SU-DHL-6 (cell line): Measurements from ENCODE around the gene ARNT2.

Experiments used
- H2AFZ ChIP-seq: fragments of 200-600 bp; sonication (generic); 2 replicates; pipeline ENCODE4 v1.6.1; 2014; ENCODE audit warnings: low read depth, mild to moderate bottlenecking, moderate library complexity, mixed read lengths, antibody characterized with exemption, low read length; ENCODE audit not compliant: severe bottlenecking
- H3F3A ChIP-seq: fragments of 200-600 bp; shearing (Covaris generic); 2 replicates; pipeline ENCODE4 v1.6.0; 2016; ENCODE audit warnings: antibody characterized with exemption, mild to moderate bottlenecking; ENCODE audit not compliant: insufficient read depth
- H3K27ac ChIP-seq: fragments of 200-600 bp; sonication (generic); 2 replicates; pipeline ENCODE4 v1.5.1; 2016; ENCODE audit warnings: low read depth, mild to moderate bottlenecking, low read length, moderate library complexity, mixed read lengths
- H3K27me3 ChIP-seq: fragments of 200-600 bp; sonication (generic), shearing (Covaris generic); 2 replicates; pipeline ENCODE4 v1.6.0; 2014; ENCODE audit warnings: mild to moderate bottlenecking, low read length
- H3K36me3 ChIP-seq: fragments of 200-600 bp; sonication (generic); 2 replicates; pipeline ENCODE4 v1.6.1; 2014; ENCODE audit warnings: mild to moderate bottlenecking, low read length, mixed read lengths
- H3K4me2 ChIP-seq: fragments of 300-600, 200-600 bp; shearing (Covaris generic), sonication (generic); 2 replicates; pipeline ENCODE4 v1.6.0; 2014; ENCODE audit warnings: low read length, low read depth, mild to moderate bottlenecking; ENCODE audit not compliant: poor library complexity, severe bottlenecking
- H3K4me3 ChIP-seq: fragments of 200-600 bp; sonication (generic); 2 replicates; pipeline ENCODE4 v1.5.1; 2014; ENCODE audit warnings: antibody characterized with exemption, low read length, mild to moderate bottlenecking, mixed read lengths; ENCODE audit not compliant: insufficient read depth, poor library complexity, severe bottlenecking
- H3K79me2 ChIP-seq: fragments of 200-600 bp; sonication (generic); 2 replicates; pipeline ENCODE4 v1.6.1; 2014; ENCODE audit warnings: mild to moderate bottlenecking, low read length, moderate library complexity; ENCODE audit not compliant: insufficient read depth
- H3K9ac ChIP-seq: fragments of 200-600 bp; sonication (generic); 2 replicates; pipeline ENCODE4 v1.7.0; 2014; ENCODE audit warnings: mild to moderate bottlenecking, low read length
- H3K9me2 ChIP-seq: fragments of 200-600 bp; sonication (generic); replicated peaks from 2 replicates; pipeline ENCODE4 v1.6.1; 2014; ENCODE audit warnings: low read length; ENCODE audit not compliant: insufficient read depth
- H3K9me3 ChIP-seq: fragments of 200-600 bp; sonication (generic); 2 replicates; pipeline ENCODE4 v1.6.1; 2014; ENCODE audit warnings: low read length, mixed read lengths; ENCODE audit not compliant: insufficient read depth
- H4K20me1 ChIP-seq: fragments of 200-600 bp; sonication (generic); 2 replicates; pipeline ENCODE4 v1.6.1; 2014; ENCODE audit warnings: low read depth, mild to moderate bottlenecking, antibody characterized with exemption, low read length, moderate library complexity, mixed read lengths
- EZH2phosphoT487 ChIP-seq: fragments of 200-600 bp; sonication (generic), shearing (Covaris generic); conservative IDR thresholded peaks from 2 replicates; pipeline ENCODE4 v1.6.1; 2018; ENCODE audit warnings: mild to moderate bottlenecking, antibody characterized with exemption, low read length, moderate library complexity, mixed read lengths
- TF ChIP-seq, protein P1 (sequence below): fragments of 200-600 bp; sonication (generic); IDR thresholded peaks from one replicate; pipeline ENCODE4 v1.5.1; 2017; ENCODE audit warnings: antibody characterized with exemption, mild to moderate bottlenecking, low read length, moderate library complexity; ENCODE audit not compliant: insufficient read depth, poor library complexity, severe bottlenecking

The ARNT2 gene

DNA sequence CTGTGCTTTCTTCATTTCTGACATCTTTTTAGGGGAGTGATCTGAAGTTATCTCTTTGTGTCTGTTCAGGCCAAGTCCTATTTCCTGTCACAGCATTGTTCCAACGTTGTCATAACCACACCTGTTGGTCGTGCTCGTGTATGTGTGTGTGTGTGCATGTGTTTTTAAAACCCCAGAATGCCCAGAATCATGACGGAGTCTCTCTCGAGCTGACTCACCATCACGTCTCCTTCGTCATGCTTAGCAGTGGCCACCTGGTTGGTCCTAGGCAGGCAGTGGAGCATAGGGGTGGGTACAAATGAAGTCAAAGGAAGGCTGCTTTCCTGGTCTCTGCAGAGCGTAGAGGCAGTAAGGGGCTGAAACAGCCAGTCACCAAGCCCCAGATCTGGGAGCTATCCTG lies 164.1 kb downstream of the ARNT2 start:
- no peak overlapping the region for H3K27ac ChIP-seq
- H3K27me3 ChIP-seq, result no peaks in the 10 kb centered on the region
- H2AFZ ChIP-seq, result no peak overlapping the region
- TF ChIP-seq EZH2phosphoT487, result no peak
- TF ChIP-seq, protein P1, sequence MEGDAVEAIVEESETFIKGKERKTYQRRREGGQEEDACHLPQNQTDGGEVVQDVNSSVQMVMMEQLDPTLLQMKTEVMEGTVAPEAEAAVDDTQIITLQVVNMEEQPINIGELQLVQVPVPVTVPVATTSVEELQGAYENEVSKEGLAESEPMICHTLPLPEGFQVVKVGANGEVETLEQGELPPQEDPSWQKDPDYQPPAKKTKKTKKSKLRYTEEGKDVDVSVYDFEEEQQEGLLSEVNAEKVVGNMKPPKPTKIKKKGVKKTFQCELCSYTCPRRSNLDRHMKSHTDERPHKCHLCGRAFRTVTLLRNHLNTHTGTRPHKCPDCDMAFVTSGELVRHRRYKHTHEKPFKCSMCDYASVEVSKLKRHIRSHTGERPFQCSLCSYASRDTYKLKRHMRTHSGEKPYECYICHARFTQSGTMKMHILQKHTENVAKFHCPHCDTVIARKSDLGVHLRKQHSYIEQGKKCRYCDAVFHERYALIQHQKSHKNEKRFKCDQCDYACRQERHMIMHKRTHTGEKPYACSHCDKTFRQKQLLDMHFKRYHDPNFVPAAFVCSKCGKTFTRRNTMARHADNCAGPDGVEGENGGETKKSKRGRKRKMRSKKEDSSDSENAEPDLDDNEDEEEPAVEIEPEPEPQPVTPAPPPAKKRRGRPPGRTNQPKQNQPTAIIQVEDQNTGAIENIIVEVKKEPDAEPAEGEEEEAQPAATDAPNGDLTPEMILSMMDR, result no peak
- H3K4me3 ChIP-seq, result no peak overlapping the region
- H3K9me2 ChIP-seq, result no peaks in the 10 kb centered on the region
- no peaks in the 10 kb centered on the region for H3K9me3 ChIP-seq
- no peaks in the 10 kb centered on the region for H3F3A ChIP-seq
- H3K79me2 ChIP-seq, result no peaks in the 10 kb centered on the region
- no peak overlapping the region for H3K4me2 ChIP-seq
- H3K36me3 ChIP-seq, result no peaks in the 10 kb centered on the region
- no peak overlapping the region for H3K9ac ChIP-seq
- H4K20me1 ChIP-seq, result no peaks in the 10 kb centered on the region

GRCh38 chr15:80568876-80569605 lies 164.9 kb downstream of the ARNT2 start:
- no peak overlapping the region for H3K4me2 ChIP-seq
- no peaks in the 10 kb centered on the region for H3F3A ChIP-seq
- no peak overlapping the region for H2AFZ ChIP-seq
- H3K9ac ChIP-seq, result no peak overlapping the region
- no peaks in the 10 kb centered on the region for H3K36me3 ChIP-seq
- H4K20me1 ChIP-seq, result no peaks in the 10 kb centered on the region
- H3K4me3 ChIP-seq, result no peak overlapping the region
- no peak overlapping the region for H3K27ac ChIP-seq
- no peaks in the 10 kb centered on the region for H3K79me2 ChIP-seq
- H3K9me3 ChIP-seq, result no peaks in the 10 kb centered on the region
- TF ChIP-seq, protein P1, result no peak
- no peak for TF ChIP-seq EZH2phosphoT487
- no peaks in the 10 kb centered on the region for H3K27me3 ChIP-seq
- H3K9me2 ChIP-seq, result no peaks in the 10 kb centered on the region

DNA sequence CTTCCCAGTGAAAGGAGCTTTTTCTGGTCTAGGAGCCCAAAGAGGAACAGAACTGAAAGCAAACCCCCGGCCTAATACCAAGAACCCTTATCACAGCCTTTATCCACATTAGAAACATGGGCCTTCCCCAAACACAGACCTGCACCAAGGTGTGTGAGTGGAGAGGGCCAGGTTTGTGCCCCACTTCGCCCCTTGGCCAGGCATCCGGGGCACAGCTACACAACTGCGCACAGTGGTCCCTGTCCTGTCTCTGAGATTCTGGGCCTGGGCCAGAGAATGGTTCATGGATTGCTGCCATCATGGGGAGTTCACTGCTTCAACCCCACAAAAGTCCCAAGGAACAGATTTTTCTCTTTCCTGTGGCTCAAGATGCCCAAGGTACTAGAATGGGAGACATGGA lies 165.5 kb downstream of the ARNT2 start:
- Histone ChIP-seq H3K4me2 (no peak overlapping the region), H3K9me2 (no peaks in the 10 kb centered on the region), H3F3A (no peaks in the 10 kb centered on the region), H3K36me3 (no peaks in the 10 kb centered on the region), H3K79me2 (no peaks in the 10 kb centered on the region), H3K27ac (no peak overlapping the region), H3K9me3 (no peaks in the 10 kb centered on the region), H2AFZ (no peak overlapping the region), H3K9ac (no peak overlapping the region), H3K4me3 (no peak overlapping the region), H4K20me1 (no peaks in the 10 kb centered on the region), H3K27me3 (no peaks in the 10 kb centered on the region)
- TF ChIP-seq EZH2phosphoT487, result no peak
- TF ChIP-seq, protein P1, result no peak
